Measurements from ENCODE around the gene PLCD3.

The PLCD3 gene

GRCh38 chr17:45132320-45132571 is at the start of gene PLCD3:
Gene PLCD3, minus strand, starts transcription at chr17:45132515. Its CDS starts 105 bp downstream, at chr17:45132410.
- DNase-seq, result no peak

- DNase-seq, result no peak
Measured at GRCh38 chr17:45177563-45177962, 45.2 kb upstream of the PLCD3 start.

DNA sequence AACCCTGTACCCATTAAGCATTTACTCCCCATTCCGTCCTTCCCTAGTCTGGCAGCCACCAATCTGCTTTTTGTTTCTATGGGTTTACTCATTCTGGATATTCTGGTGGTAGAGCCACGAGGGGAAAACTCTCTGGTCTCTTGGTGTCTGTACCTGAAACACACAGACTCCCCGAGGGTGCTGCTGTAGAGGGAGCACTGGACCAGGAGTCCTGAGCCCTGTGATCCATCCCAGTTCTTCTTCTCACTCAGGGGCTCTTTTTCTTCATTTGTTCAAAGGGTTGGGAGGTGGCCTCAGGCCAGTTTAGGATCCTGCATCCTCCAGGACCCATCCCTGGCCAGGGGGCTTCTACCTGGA is 43.4 kb upstream of the PLCD3 start:
- DNase-seq, result no peak

- no peak for DNase-seq
Measured at GRCh38 chr17:45172541-45173286, 40.4 kb upstream of the PLCD3 start.

GRCh38 chr17:45172232-45172540 is 39.9 kb upstream of the PLCD3 start:
- no peak for DNase-seq

- no peak for DNase-seq
Measured at GRCh38 chr17:45171338-45172231, 39.3 kb upstream of the PLCD3 start.

DNA sequence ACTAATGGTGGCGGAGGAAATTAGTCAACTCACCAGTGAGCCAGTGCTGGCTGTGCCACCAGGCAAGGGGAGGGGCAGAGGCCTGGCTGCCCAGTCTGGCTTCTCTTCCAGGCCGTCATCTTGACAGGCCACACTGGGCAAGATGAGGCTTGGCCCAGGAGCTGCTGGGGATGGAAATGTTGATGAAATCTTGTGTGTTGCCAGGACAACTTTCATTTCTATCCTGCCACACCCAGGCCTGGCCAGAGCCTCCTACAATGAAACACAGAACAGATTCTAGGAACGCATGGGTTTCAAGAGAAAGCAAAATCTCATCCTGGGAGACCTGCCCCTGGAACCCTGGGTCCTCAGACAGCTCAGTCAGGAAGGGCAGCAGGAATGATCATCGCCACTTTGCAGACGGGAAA is 38.6 kb upstream of the PLCD3 start:
- no peak for DNase-seq

DNA sequence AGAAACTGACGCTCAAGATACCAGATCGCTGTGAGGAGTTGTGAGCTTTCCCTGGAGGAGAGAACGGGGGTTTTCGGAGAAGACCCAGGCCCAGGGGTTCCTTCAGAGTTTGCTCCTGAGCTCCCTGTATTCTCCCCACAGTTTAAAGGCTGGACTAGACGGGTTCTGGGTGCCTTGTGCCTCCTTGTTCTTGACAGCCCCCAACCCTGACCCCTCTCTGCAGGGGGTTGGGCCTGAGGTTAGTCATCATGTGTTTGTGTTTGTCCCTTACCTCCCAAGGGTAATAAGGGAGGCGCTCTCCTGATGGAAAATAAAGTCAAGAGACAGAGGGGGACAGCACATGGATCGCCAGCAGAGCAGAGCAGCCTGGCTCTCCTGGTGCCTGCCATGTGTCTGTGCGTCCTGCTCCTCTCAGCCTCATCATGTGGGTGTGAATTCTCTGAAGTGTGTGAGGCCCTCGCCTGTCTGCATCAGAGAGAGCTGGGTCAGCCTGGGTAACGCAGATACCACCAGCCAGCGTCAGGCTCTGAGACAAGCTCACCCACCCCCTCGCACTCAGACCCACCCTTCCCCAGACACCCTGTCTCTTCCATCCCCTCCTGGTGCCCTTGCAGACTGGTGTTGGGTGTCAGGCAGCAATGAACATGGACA is 38.1 kb upstream of the PLCD3 start:
- no peak for DNase-seq

DNA sequence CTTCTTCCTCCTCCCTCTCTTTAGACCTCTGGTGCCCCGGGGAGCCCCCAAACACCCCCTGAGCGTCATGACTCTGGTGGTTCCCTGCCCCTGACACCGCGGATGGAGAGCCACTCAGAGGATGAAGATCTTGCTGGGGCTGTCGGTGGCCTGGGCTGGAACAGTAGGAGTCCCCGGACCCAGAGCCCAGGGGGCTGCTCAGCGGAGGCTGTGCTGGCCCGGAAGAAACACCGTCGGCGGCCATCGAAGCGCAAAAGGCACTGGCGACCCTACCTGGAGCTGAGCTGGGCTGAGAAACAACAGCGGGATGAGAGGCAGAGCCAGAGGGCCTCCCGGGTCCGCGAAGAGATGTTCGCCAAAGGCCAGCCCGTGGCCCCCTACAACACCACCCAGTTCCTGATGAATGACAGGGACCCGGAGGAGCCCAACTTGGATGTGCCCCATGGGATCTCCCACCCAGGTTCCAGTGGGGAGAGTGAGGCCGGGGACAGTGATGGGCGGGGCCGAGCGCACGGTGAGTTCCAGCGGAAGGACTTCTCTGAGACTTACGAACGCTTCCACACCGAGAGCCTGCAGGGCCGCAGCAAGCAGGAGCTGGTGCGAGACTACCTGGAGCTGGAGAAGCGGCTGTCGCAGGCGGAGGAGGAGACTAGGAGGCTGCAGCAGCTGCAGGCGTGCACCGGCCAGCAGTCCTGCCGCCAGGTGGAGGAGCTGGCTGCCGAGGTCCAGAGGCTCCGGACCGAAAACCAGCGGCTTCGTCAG is 36.9 kb upstream of the PLCD3 start:
- no peak for DNase-seq

GRCh38 chr17:45164734-45165269 is 32.5 kb upstream of the PLCD3 start:
- no peak for DNase-seq

DNA sequence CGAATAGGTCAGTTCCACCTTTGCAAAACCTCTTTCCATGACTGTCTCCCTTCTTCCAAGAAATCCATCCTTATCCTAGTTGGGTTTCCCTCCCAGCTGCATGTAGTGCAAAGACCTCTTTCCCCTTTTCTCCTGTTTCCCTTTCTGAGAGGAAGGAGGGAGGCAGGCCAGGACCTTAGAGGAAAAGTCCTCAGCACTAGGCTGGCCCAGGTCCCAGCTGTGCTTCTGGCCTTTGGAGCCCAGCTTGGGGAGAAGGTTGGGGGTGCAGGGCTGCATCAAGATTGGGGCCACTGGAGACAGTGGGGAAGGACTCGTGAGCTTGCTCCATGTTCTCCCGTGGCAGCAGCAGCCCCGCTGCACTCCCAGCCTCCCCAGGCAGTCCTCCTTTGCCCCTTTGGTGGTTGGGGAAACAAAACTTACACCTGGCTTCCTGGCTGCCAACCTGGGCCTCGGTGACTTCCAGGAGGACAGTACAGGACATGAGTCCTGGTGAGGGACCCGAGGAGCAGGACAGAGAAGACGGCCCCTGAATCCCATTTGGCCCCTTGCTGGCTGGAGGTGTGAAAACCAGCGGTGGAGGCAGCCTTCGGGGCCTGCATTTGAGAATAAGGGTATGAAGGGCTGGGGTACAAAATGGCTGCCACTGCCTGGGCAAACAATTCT is 29.8 kb upstream of the PLCD3 start:
- no peak for DNase-seq

GRCh38 chr17:45161288-45162024 is 29.1 kb upstream of the PLCD3 start, which contains the start of gene HEXIM2:
Gene HEXIM2, plus strand, starts transcription at chr17:45161875. Its CDS starts 919 bp downstream, at chr17:45162794.
- DNase-seq, result peak; percentile 98

DNA sequence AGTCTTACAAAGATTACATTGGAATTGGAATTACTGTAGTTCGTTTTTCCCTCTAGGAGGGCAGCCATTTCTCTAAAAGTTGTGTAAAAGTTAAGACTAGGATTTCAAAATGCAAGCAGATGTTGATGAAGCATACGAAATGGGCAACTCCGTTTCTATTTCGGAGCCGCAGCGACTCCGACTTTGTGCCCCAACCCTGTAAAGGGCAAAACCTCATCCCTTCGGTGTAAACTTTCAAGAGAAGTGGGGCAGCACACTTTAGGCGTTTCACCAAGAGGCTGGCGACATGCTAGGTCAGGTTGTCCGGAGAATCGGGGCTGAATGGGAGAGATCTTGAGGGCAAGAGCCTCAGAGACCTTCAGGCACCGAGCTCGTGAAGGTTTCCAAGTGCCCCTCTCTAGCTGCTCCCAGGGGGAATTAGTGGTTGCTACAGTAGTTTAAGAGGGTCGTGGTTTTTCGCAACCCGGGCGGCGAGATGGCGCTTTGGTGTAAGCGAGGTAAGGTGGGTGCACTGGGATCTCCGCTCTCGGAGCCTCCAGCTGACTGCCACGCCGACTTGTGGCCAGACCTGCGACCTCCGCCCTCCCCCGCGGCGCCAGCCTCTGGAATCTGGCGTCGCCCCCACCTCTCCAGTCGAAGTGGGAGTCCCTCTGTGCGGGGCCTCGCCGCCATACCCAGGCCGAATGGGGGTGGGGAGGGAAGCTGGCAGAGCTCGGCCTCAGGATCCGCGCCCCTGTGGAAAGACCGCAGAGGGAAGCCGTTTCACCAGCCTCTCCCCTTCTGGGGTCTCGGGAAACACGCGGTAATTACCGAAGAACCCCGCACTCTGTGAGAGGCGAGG is 28.4 kb upstream of the PLCD3 start:
- DNase-seq, result no peak

- DNase-seq, result no peak
Measured at GRCh38 chr17:45156242-45156641, 23.9 kb upstream of the PLCD3 start.

DNA sequence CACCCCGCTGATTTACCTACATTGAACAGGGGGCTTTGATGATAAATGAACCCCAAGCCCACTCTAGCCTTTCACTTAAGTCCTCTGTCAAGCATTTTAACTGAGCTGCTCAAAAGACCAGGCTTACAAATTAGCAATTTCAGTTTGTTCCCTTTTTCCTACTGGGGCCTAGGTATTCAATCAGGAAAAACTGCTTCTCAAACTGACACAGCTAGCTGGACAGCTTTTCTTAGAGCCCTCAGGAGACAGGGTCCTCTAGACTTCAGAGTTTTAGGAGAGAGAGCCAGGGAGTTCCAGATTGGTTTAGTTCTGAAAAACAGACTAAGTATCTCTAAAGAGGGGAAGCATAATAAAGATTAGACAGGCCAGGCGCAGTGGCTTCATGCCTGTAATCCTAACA is 23.2 kb upstream of the PLCD3 start:
- no peak for DNase-seq

DNA sequence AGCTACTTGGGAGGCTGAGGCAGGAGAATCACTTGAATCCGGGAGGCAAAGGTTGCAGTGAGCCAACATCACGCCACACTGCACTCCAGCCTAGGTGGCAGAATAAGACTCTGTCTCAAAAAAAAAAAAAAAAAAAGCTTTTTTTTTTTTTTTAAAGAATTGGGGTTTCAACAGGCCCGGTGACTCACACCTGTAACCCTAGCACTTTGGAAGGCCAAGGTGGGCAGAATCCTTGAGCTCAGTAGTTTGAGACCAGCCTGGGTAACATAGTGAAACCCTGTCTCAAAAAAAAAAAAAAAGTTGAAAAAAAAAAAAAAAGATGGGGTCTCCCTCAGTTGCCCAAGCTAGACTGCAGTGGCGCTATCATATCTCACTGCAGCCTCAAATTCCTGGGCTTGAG is 22.7 kb upstream of the PLCD3 start:
- no peak for DNase-seq

- DNase-seq, result no peak
Measured at GRCh38 chr17:45150911-45151809, 18.8 kb upstream of the PLCD3 start.

GRCh38 chr17:45149669-45150664 is 17.7 kb upstream of the PLCD3 start:
- no peak for DNase-seq

Data from SIG-M5 (cell line).